ENCODE measurements around the gene ARFGAP1. TPM values are rescaled to one million over a fixed set of nuclear protein-coding genes. Genes with fewer than 3 reads are reported as not detected.

Gene ARFGAP1
- polyA plus RNA-seq, 12 donors: 60.2 to 117 (median 69.1) TPM; not detected in 1

DNA sequence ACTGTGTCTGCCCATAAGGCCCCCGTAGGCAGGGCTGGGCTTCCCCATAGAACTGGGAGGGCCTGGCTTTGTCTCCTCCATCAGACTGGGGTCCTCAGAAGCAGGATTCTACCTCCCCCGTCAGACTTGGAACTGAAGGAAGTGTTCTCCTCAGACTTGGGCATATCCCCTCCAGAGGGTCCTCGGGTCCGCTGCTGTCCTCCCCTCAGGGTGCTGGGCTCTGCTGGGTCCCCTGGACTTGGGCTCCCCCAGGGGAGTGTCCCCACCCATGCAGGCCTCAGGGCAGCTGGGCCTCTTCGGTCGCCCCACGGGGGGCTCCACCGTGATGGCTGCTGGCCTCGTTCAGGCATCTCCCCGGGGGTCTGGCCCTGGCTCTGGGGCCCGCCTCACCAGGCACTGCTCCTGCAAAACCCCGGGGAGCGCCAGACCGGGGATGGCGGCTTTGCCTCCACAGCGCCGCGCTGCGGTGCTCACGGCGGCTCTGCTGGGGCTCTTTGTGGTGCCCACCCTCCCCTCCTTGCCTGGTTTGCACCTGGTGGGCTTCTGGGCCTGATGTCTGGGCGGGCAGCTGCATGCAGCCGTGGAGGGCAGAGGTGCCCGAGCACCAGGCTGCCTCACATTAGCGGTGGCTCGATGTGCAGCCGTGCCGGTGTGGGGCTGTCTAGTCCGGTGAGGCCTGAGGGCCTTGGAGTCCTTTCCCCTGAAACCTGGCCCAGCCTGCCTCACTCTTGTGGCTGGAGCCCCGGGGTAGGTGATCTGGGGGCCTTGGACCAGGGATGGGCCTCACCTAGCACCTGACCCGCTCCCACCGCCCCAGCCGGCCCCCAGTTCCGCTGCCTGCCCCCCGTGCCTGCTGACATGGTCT lies 34.3 kb downstream of the ARFGAP1 start:
- no peak for DNase-seq

DNA sequence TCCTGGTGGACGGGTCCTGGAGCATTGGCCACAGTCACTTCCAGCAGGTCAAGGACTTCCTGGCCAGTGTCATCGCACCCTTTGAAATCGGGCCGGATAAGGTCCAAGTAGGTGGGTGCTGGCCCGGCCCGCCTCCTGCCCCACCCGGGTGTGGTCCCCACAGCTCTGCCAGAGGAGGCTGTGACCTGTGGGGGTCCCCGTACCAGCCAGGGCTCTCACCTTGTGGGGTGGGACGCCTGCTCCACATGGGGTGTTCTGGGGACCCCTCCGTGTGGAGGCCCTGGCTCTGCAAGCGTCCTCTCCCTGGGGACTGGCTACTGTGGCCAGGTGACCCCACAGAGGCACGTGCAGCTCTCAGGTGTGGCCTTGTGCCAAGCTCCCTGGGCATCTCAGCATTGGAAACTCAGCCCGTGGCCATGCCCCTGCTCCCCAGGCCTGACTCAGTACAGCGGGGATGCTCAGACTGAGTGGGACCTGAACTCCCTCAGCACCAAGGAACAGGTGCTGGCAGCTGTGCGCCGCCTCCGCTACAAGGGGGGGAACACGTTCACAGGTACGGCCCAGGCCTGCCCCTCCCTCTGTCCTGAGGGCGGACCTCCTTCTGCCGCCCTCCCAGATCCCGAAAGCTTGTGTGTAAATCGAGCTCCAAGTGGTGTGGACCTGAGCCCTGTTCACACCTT lies 35.1 kb downstream of the ARFGAP1 start:
- DNase-seq: no peak

DNA sequence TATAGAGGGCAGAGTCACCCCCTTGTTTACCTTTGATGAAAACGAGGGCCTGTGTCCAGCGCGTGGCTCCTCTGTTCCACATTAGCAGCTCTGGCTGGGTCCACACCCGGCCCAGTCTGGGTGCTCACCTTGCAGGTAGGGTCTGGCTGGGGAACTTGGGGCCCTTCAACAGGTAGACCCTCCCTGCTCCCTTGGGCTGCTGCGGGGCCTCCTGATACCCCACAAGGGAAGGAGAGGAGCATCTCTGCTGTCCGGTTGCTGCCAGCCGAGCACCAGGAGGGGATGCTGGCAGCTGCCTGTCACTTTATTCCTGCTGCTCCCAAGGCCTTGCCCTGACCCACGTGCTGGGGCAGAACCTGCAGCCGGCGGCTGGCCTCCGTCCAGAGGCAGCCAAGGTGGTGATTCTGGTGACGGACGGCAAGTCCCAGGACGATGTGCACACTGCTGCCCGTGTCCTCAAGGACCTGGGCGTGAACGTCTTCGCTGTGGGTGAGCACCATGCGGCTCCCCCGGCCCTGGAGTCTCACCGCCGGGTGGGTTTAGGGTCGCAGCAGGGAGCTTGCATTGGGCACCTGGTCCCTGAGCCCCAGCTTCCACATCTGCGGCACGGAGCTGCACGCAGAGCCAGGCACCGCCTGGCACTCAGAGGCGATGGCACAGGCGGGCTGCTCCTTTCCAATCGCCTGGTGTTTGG lies 35.8 kb downstream of the ARFGAP1 start:
- no peak for DNase-seq

DNA sequence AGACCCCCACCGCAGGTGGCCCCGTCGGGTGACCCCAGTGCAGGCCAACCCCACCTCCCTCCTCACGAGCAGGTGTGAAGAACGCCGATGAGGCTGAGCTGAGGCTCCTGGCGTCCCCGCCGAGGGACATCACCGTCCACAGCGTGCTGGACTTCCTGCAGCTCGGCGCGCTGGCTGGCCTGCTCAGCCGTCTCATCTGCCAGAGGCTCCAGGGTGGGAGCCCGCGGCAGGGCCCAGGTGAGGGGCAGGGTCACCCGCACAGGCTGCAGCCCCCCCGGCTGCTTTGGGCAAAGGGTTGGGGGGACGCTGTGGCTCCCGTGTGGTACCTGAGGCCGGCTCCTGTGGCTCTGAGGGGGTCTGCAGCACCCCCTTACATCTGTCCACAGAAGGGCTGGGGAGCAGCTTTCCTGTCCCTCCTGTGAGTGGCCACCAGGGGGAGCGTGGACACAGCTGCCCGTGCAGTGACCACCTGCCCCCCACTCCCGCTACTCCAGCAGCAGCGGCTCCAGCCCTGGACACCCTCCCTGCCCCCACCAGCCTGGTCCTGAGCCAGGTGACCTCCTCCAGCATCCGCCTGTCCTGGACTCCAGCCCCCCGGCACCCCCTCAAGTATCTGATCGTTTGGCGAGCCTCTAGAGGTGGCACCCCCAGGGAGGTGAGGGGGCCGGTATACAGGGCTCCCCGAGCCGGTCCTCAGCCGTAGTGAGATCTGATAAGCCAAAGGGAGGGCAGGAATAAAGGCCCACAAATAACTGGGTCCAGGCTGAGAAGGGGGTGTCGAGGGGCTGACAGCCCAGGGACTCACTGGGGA lies 36.9 kb downstream of the ARFGAP1 start:
- DNase-seq: peak; percentile 55

DNA sequence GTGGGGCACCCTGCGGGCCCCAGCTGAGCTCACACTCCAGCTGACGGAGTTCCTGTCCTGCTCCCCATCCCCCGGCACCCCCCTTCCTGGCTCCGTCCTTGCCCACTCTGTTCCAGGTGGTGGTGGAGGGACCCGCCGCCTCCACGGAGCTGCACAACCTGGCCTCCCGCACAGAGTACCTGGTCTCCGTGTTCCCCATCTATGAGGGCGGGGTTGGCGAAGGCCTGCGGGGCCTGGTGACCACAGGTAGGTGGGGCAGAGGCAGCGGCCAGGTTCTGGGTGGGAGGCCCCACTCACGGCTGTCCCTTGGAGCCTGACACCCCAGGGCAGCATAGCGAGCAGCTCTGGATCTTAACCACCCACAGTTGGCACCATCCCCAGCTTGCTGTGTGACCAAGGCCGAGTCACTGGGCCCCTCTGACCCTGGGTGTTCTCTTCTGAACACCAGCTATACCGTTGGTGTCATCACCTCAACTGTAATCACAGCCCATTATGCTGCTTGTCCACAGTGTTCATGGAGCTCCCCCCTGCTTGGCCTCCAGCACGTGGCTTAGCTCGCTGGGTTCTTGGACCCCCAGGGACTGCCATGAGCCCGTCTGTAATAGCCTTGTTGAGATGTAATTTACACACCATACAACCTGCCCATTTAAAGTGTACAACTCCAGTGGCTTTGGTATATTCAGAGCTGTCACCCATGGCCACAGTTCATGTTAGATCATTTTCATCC lies 37.8 kb downstream of the ARFGAP1 start:
- no peak for DNase-seq

DNA sequence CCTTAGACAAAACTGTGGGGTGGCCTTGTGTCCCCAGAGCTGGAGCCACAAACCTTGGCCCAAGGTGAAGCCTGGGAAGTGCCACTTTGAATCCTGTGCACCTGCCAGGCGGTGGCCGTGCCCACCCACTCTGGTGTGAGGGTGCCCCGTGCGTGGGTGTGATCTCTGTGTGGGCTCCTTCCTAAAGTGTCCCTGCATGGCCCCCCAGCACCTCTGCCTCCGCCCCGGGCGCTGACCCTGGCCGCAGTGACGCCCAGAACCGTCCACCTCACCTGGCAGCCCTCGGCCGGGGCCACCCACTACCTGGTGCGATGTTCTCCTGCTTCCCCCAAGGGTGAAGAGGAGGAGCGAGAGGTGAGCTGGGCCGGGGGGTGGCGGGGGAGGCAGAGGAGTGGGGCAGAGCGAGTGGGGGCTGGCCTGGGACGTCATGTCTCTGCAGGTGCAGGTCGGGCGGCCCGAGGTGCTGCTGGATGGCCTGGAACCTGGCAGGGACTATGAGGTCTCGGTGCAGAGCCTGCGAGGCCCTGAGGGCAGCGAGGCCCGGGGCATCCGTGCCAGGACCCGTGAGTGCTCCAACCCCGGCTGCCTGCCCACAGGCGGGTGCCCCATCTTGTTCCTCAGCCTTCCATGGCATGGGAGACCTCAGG lies 38.7 kb downstream of the ARFGAP1 start:
- DNase-seq: no peak

GRCh38 chr20:63311833-63312243 lies 39.2 kb downstream of the ARFGAP1 start:
- DNase-seq: no peak

DNA sequence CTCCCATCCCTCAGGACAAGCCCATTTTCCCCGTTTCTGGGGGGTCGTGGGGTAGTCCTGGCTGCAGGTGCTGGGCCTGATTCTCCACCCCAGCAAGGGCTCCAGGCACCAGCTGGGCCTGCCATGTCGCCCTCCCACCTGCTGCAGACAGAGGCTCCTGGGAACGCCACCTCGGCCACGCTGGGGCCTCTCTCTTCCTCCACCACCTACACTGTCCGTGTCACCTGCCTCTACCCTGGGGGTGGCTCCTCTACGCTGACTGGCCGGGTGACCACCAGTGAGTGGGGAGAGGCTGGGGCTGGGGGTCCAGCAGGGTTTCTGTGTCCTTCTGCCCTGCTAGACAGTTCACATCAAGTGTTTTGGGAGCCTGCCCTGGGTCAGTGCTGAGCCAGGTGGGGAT lies 39.7 kb downstream of the ARFGAP1 start:
- no peak for DNase-seq

- DNase-seq: peak; percentile 66
These were observed 40.2 kb downstream of the ARFGAP1 start for GRCh38 chr20:63312690-63313348.

DNA sequence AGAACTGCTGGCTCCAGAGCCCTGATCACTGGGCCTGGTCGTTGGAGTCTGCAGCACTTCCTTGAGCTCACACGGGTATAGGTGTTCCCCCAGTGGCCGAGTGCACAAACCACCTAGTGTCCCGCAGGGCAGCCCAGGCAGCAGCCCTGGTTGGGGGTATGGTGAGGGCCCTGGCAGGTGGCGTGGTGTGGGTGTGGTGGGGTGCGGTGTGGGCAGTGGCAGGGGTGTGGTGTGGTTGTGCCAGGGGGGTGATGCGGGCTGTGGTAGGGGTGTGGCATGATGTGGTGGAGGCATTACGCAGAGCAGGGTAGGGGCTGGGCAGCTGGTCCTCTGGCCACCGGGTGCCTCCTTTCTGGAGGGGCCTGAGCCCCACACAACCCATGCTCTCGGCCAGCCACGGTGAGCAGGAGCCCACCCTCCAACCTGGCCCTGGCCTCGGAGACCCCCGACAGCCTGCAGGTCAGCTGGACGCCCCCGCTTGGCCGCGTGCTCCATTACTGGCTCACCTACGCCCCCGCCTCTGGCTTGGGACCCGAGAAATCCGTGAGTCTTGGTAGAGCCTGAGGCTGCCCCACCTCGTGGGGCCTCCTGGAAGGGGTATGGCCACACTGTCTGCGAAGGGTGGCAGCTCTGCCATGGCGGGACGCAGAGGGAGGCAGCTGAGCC lies 40.9 kb downstream of the ARFGAP1 start:
- no peak for DNase-seq

GRCh38 chr20:63314015-63314471 lies 41.4 kb downstream of the ARFGAP1 start:
- no peak for DNase-seq

- DNase-seq: no peak
These were observed 42.1 kb downstream of the ARFGAP1 start for GRCh38 chr20:63314566-63315239.

- DNase-seq: no peak
These were observed 42.7 kb downstream of the ARFGAP1 start for GRCh38 chr20:63315240-63315689.

- DNase-seq: no peak
These were observed 43.3 kb downstream of the ARFGAP1 start for GRCh38 chr20:63315731-63316491.

DNA sequence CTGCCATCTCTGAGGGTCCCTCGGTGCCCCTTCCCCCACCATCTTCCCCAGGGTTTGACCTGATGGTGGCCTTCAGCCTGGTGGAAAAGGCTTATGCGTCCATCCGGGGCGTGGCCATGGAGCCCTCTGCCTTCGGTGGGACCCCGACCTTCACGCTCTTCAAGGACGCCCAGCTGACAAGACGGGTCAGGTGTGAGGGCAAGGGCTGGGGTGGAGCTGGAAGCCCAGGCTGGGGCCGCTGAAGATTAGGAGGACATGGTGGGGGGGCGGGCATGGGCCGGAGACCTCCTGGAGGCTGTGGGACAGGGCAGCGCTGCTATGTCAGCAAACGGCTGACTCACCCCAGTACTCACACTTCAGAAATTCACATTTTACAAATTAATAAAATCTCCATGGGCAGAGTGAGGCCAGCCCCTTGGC lies 43.9 kb downstream of the ARFGAP1 start:
- no peak for DNase-seq

DNA sequence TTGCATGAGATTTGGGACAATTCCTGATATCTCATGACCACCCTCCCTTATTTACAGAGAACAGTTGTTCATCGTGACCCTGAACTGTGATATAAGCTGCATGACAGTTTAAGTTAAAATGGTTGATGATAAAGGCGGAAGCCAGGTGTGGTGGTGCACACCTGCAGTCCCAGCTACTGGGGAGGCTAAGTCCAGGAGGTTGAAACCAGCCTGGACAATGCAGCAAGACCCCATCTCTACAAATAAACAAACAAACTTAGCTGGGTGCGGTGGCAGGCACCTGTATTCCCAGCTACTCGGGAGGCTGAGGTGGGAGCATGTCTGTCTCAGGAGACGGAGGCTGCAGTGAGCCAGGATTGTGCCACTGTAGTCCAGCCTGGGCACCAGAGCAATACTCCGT lies 44.4 kb downstream of the ARFGAP1 start:
- no peak for DNase-seq

- no peak for DNase-seq
These were observed 45.1 kb downstream of the ARFGAP1 start for GRCh38 chr20:63317601-63318291.

Measured in muscle of arm (tissue), 12 donors.